ENCODE measurements around the gene ZNF808. TPM values are rescaled to one million over a fixed set of nuclear protein-coding genes. Genes with fewer than 3 reads are reported as not detected.

Gene ZNF808
- total and polyA plus RNA-seq, 9 of the 15 experiments (the other 6 are each of a cell fraction or from before 2014, with no cell fraction given), result 3.1 to 20.1 (median 10.9) TPM

GRCh38 chr19:52570000-52570861, 42.8 kb downstream of the ZNF808 start, which contains the start of gene ZNF701 (continued):
- TF ChIP-seq FOXP1 (CRISPR knock-in tag; IDR thresholded peaks at IDR 0.05), result peak; percentile 76; the same call in 1 of the 2 replicates
- TF ChIP-seq SLC30A9 (CRISPR knock-in tag; IDR thresholded peaks at IDR 0.05), result no peak
- TF ChIP-seq NFRKB (IDR thresholded peaks at IDR 0.05; ENCODE audit: low read depth), result 0 out of 2 replicates have a peak, but pooled peaks have one; percentile 53
- TF ChIP-seq CTCF (IDR thresholded peaks at IDR 0.05 in 2 of 3, conservative IDR thresholded peaks at IDR 0.05 in 1 of 3; ENCODE audit: insufficient read depth in 2 of 3, low read depth in 1 of 3, low read length in 3 of 3), result peak in 2 of 3 experiments; percentile 16 to 31; a peak in 3 of 6 replicates
- TF ChIP-seq PTTG1 (tag; IDR thresholded peaks at IDR 0.05; ENCODE audit: low read depth), result no peak
- no peak for TF ChIP-seq HMG20A (CRISPR knock-in tag; conservative IDR thresholded peaks at IDR 0.05)
- peak; percentile 61; the same call in 1 of the 2 replicates for TF ChIP-seq TOE1 (IDR thresholded peaks at IDR 0.05; ENCODE audit: borderline replicate concordance)
- TF ChIP-seq TOE1 (CRISPR knock-in tag; IDR thresholded peaks at IDR 0.05; ENCODE audit: borderline replicate concordance, low read depth), result no peak
- TF ChIP-seq ELF2 (CRISPR knock-in tag; IDR thresholded peaks at IDR 0.05), result peak; percentile 98
- TF ChIP-seq BHLHE40 (IDR thresholded peaks at IDR 0.05; ENCODE audit: low read length), result no peak
- TF ChIP-seq VEZF1 (CRISPR knock-in tag; IDR thresholded peaks at IDR 0.05), result peak; percentile 41; the same call in 1 of the 2 replicates
- TF ChIP-seq NBN (IDR thresholded peaks at IDR 0.05; ENCODE audit: low read depth), result peak; percentile 39; the same call in 1 of the 2 replicates
- TF ChIP-seq HINFP (tag; conservative IDR thresholded peaks at IDR 0.05; ENCODE audit: low read depth), result no peak
- peak; percentile 74 for TF ChIP-seq POLR2AphosphoS5 (IDR thresholded peaks at IDR 0.05; ENCODE audit: control insufficient read depth, insufficient read depth, low read depth, low read length)
- no peak for TF ChIP-seq SREBF1 (IDR thresholded peaks at IDR 0.05; ENCODE audit: borderline replicate concordance, low read depth, low read length)
- TF ChIP-seq SETDB1 (IDR thresholded peaks at IDR 0.05; ENCODE audit: low read length), result no peak
- TF ChIP-seq ASH1L (IDR thresholded peaks at IDR 0.05; ENCODE audit: borderline replicate concordance, low read depth, partially characterized antibody), result peak; percentile 75
- TF ChIP-seq NR2F6 (CRISPR knock-in tag; IDR thresholded peaks at IDR 0.05), result no peak
- TF ChIP-seq MAZ (CRISPR knock-in tag; conservative IDR thresholded peaks at IDR 0.05 in 1 of 2, IDR thresholded peaks at IDR 0.05 in 1 of 2), result peak in 1 of 2 experiments; percentile 68; a peak in 2 of 4 replicates
- TF ChIP-seq PML (IDR thresholded peaks at IDR 0.05; ENCODE audit: low read length), result peak; percentile 69; the same call in 1 of the 2 replicates
- no peak for TF ChIP-seq ZNF184 (CRISPR knock-in tag; IDR thresholded peaks at IDR 0.05)
